ENCODE data around the gene IRX1. TPM values are rescaled to one million over a fixed set of nuclear protein-coding genes. Genes with fewer than 3 reads are reported as not detected.

The IRX1 gene
- polyA plus RNA-seq, 1 of the 3 experiments (the other 2 are of a cell fraction): not detected

DNA sequence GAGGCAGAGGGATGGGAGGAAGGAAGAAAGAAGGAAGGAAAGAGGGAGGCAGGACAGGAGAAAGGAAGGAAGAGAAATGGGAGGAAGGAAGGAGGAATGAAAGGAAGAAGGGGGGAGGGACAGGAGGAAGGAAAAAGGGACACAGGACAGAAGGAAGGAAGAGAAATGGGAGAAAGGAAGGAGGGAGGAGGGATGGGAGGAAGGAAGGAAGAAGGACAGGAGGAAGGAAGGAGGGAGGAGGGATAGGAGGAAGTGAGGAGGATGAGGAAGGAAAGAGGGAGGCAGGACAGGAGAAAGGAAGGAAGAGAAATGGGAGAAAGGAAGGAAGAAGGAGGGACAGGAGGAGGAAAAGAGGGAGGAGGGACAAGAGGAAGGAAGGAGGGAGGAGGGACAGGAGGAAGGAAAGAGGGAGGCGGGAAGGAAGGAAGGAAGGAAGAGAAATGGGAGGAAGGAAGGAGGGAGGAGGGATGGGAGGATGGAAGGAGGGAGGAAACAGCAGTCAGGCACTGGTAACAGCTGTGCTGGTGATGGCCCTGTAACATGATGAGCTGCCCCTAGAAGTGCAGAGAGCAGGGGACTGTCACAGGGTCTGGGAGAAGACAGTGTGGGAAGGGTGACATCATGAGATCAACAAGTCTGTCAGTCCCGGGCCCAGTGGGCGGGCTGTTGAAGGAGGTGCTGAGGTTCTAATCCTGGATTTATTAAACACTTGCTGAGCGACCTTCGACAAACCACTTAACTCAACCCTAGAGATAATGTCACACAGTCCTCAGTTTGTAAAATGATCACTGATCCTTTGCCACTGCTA, 10.7 kb upstream of the IRX1 start:
- Histone ChIP-seq H3K27me3 (ENCODE audit: insufficient read depth) (peaks cover 9% of the 10 kb centered on the region; the same call in 1 of the 2 replicates), H3F3A (replicated peaks; ENCODE audit: insufficient read depth) (no peaks in the 10 kb centered on the region), H4K20me1 (ENCODE audit: insufficient read depth) (no peaks in the 10 kb centered on the region), H3K9me2 (no peaks in the 10 kb centered on the region), H3K4me2 (no peak overlapping the region), H3K36me3 (replicated peaks in 1 of 2; ENCODE audit: control insufficient read depth in 1 of 2, insufficient read depth in 2 of 2, low read length in 1 of 2) (no peaks in the 10 kb centered on the region), H3K9me3 (no peaks in the 10 kb centered on the region), H3K79me2 (ENCODE audit: insufficient read depth) (no peaks in the 10 kb centered on the region), H3K4me1 (ENCODE audit: control insufficient read depth in 1 of 2, insufficient read depth in 2 of 2, low read depth in 1 of 2, low read length in 1 of 2) (no peaks in the 10 kb centered on the region), H3K4me3 (ENCODE audit: low read depth in 2 of 2, low read length in 1 of 2) (no peak overlapping the region), H3K9ac (no peak overlapping the region), H2AFZ (ENCODE audit: low read depth) (no peak overlapping the region), H3K27ac (ENCODE audit: low read depth in 2 of 2, low read length in 1 of 2) (no peak overlapping the region)
- 0% methylated on average over 5 of the region's 5 CpGs for WGBS (ENCODE audit: low lambda C conversion rate)
- TF ChIP-seq, protein P1, sequence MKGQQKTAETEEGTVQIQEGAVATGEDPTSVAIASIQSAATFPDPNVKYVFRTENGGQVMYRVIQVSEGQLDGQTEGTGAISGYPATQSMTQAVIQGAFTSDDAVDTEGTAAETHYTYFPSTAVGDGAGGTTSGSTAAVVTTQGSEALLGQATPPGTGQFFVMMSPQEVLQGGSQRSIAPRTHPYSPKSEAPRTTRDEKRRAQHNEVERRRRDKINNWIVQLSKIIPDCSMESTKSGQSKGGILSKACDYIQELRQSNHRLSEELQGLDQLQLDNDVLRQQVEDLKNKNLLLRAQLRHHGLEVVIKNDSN (IDR thresholded peaks at IDR 0.05; ENCODE audit: borderline replicate concordance, low read depth): no peak
- no peak for TF ChIP-seq YY1 (IDR thresholded peaks at IDR 0.05; ENCODE audit: low read depth)
- TF ChIP-seq, protein P2, sequence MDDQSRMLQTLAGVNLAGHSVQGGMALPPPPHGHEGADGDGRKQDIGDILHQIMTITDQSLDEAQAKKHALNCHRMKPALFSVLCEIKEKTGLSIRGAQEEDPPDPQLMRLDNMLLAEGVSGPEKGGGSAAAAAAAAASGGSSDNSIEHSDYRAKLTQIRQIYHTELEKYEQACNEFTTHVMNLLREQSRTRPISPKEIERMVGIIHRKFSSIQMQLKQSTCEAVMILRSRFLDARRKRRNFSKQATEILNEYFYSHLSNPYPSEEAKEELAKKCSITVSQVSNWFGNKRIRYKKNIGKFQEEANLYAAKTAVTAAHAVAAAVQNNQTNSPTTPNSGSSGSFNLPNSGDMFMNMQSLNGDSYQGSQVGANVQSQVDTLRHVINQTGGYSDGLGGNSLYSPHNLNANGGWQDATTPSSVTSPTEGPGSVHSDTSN (IDR thresholded peaks at IDR 0.05): no peak
- TF ChIP-seq FOSL2 (IDR thresholded peaks at IDR 0.05; ENCODE audit: borderline replicate concordance, low read depth): no peak
- TF ChIP-seq SIN3A (IDR thresholded peaks at IDR 0.05; ENCODE audit: borderline replicate concordance, low read depth, low read length): no peak
- TF ChIP-seq, protein P3, sequence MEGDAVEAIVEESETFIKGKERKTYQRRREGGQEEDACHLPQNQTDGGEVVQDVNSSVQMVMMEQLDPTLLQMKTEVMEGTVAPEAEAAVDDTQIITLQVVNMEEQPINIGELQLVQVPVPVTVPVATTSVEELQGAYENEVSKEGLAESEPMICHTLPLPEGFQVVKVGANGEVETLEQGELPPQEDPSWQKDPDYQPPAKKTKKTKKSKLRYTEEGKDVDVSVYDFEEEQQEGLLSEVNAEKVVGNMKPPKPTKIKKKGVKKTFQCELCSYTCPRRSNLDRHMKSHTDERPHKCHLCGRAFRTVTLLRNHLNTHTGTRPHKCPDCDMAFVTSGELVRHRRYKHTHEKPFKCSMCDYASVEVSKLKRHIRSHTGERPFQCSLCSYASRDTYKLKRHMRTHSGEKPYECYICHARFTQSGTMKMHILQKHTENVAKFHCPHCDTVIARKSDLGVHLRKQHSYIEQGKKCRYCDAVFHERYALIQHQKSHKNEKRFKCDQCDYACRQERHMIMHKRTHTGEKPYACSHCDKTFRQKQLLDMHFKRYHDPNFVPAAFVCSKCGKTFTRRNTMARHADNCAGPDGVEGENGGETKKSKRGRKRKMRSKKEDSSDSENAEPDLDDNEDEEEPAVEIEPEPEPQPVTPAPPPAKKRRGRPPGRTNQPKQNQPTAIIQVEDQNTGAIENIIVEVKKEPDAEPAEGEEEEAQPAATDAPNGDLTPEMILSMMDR (IDR thresholded peaks at IDR 0.05): no peak
- TF ChIP-seq EZH2phosphoT487 (IDR thresholded peaks at IDR 0.05; ENCODE audit: borderline replicate concordance, low read depth): no peak
- TF ChIP-seq, protein P4, sequence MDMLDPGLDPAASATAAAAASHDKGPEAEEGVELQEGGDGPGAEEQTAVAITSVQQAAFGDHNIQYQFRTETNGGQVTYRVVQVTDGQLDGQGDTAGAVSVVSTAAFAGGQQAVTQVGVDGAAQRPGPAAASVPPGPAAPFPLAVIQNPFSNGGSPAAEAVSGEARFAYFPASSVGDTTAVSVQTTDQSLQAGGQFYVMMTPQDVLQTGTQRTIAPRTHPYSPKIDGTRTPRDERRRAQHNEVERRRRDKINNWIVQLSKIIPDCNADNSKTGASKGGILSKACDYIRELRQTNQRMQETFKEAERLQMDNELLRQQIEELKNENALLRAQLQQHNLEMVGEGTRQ (IDR thresholded peaks at IDR 0.05; ENCODE audit: borderline replicate concordance, low read depth, low read length): no peak
- TF ChIP-seq POLR2AphosphoS5 (IDR thresholded peaks at IDR 0.05; ENCODE audit: low read depth, low read length): no peak
- TF ChIP-seq TAF1 (IDR thresholded peaks at IDR 0.05; ENCODE audit: borderline replicate concordance, low read depth, low read length): no peak
- no peak for TF ChIP-seq SMC3 (IDR thresholded peaks at IDR 0.05; ENCODE audit: low read depth, low read length)
- TF ChIP-seq GATA2 (CRISPR knock-in tag; IDR thresholded peaks at IDR 0.05): no peak
- no peak for TF ChIP-seq GABPA (IDR thresholded peaks at IDR 0.05; ENCODE audit: low read depth)
- TF ChIP-seq, protein P5, sequence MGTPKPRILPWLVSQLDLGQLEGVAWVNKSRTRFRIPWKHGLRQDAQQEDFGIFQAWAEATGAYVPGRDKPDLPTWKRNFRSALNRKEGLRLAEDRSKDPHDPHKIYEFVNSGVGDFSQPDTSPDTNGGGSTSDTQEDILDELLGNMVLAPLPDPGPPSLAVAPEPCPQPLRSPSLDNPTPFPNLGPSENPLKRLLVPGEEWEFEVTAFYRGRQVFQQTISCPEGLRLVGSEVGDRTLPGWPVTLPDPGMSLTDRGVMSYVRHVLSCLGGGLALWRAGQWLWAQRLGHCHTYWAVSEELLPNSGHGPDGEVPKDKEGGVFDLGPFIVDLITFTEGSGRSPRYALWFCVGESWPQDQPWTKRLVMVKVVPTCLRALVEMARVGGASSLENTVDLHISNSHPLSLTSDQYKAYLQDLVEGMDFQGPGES (IDR thresholded peaks at IDR 0.05; ENCODE audit: low read depth, low read length): no peak
- TF ChIP-seq RFX5 (IDR thresholded peaks at IDR 0.05; ENCODE audit: low read length): no peak
- TF ChIP-seq RCOR1 (IDR thresholded peaks at IDR 0.05; ENCODE audit: low read length): no peak
- no peak for TF ChIP-seq NRF1 (IDR thresholded peaks at IDR 0.05; ENCODE audit: low read depth, low read length)
- TF ChIP-seq CHD2 (IDR thresholded peaks at IDR 0.05; ENCODE audit: low read length, partially characterized antibody): no peak
- TF ChIP-seq EP300 (IDR thresholded peaks at IDR 0.05; ENCODE audit: borderline replicate concordance in 1 of 2, low read depth in 1 of 2, low read length in 1 of 2): no peak
- TF ChIP-seq, protein P6, sequence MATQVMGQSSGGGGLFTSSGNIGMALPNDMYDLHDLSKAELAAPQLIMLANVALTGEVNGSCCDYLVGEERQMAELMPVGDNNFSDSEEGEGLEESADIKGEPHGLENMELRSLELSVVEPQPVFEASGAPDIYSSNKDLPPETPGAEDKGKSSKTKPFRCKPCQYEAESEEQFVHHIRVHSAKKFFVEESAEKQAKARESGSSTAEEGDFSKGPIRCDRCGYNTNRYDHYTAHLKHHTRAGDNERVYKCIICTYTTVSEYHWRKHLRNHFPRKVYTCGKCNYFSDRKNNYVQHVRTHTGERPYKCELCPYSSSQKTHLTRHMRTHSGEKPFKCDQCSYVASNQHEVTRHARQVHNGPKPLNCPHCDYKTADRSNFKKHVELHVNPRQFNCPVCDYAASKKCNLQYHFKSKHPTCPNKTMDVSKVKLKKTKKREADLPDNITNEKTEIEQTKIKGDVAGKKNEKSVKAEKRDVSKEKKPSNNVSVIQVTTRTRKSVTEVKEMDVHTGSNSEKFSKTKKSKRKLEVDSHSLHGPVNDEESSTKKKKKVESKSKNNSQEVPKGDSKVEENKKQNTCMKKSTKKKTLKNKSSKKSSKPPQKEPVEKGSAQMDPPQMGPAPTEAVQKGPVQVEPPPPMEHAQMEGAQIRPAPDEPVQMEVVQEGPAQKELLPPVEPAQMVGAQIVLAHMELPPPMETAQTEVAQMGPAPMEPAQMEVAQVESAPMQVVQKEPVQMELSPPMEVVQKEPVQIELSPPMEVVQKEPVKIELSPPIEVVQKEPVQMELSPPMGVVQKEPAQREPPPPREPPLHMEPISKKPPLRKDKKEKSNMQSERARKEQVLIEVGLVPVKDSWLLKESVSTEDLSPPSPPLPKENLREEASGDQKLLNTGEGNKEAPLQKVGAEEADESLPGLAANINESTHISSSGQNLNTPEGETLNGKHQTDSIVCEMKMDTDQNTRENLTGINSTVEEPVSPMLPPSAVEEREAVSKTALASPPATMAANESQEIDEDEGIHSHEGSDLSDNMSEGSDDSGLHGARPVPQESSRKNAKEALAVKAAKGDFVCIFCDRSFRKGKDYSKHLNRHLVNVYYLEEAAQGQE (IDR thresholded peaks at IDR 0.05; ENCODE audit: low read depth, low read length): no peak
- CTCF ChIA-PET: no interaction called here
- no peak for DNase-seq
- POLR2A ChIA-PET: no interaction called here
